Tibial nerve (tissue), 3 donors: ENCODE measurements around the gene MID2.

ENCODE experiments used
- POLR2A ChIP-seq, 2 donors: fragments of 450-650 bp; IDR thresholded peaks; one replicate each; pipeline ENCODE4 v1.6.1; 2017; ENCODE audit warnings: antibody characterized with exemption in 2 of 2, mild to moderate bottlenecking in 2 of 2, moderate library complexity in 2 of 2
- TF ChIP-seq, protein P1 (sequence below), 5 experiments: fragments of 200-600 bp in 3 of 5; fragments of 450-650 bp in 2 of 5; sonication (generic) in 3 of 5; IDR thresholded peaks; one replicate each; pipeline ENCODE4 v1.5.1; 2016 to 2019; ENCODE audit warnings: antibody characterized with exemption in 5 of 5, mild to moderate bottlenecking in 3 of 5, moderate library complexity in 2 of 5

DNA sequence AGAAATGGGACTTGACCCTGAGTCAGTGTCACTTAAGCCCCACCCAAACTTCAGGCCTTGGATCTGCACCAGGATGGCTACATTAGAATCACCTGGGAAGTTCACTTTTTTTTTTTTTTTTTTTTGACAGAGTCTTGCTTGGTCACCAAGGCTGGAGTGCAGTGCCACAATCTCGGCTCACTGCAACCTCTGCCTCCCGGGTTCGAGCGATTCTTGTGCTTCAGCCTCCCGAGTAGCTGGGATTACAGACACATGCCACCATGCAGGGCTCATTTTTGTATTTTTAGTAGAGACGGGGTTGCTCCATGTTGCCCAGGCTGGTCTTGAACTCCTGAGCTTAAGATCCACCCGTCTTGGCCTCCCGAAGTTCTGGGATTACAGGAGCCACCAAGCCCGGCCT, 45.1 kb upstream of the MID2 start:
- TF ChIP-seq, protein P1, sequence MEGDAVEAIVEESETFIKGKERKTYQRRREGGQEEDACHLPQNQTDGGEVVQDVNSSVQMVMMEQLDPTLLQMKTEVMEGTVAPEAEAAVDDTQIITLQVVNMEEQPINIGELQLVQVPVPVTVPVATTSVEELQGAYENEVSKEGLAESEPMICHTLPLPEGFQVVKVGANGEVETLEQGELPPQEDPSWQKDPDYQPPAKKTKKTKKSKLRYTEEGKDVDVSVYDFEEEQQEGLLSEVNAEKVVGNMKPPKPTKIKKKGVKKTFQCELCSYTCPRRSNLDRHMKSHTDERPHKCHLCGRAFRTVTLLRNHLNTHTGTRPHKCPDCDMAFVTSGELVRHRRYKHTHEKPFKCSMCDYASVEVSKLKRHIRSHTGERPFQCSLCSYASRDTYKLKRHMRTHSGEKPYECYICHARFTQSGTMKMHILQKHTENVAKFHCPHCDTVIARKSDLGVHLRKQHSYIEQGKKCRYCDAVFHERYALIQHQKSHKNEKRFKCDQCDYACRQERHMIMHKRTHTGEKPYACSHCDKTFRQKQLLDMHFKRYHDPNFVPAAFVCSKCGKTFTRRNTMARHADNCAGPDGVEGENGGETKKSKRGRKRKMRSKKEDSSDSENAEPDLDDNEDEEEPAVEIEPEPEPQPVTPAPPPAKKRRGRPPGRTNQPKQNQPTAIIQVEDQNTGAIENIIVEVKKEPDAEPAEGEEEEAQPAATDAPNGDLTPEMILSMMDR (IDR thresholded peaks at IDR 0.05): no peak
- TF ChIP-seq POLR2A (IDR thresholded peaks at IDR 0.05): no peak
